COLO668 (cell line): ENCODE measurements around the gene PRR29.
"Not testable (repeated sequence)": the region's sequence is repeated elsewhere in the genome, so short reads cannot be mapped to it uniquely, and the experiment has no call there.

Experiments
- DNase-seq: peaks from one replicate; lab custom pipeline; 2025; ENCODE audit not compliant: unreplicated experiment; lab: John Stamatoyannopoulos, UW

The PRR29 gene

GRCh38 chr17:64008346-64008745, 10.2 kb downstream of the PRR29 start:
- DNase-seq = no peak

DNA sequence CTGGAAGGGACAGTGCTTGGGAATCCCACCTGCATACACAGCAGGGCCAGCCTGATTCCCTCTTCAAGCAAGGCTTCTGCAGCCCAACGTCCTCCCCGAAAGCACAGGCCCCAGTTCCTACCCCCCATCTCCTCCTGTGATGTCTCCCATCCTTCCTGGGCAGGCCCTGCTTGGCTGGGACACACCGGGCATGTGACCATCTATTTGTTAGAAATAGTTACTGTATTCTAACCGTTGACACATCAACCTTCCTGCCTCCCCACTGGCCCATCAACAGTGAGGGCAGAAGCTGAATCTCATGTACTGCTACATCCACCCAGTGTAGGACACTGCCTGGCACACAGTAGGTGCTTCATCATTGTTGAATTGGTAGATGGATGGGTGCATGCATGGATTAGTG, 10.7 kb downstream of the PRR29 start:
- DNase-seq = no peak

DNA sequence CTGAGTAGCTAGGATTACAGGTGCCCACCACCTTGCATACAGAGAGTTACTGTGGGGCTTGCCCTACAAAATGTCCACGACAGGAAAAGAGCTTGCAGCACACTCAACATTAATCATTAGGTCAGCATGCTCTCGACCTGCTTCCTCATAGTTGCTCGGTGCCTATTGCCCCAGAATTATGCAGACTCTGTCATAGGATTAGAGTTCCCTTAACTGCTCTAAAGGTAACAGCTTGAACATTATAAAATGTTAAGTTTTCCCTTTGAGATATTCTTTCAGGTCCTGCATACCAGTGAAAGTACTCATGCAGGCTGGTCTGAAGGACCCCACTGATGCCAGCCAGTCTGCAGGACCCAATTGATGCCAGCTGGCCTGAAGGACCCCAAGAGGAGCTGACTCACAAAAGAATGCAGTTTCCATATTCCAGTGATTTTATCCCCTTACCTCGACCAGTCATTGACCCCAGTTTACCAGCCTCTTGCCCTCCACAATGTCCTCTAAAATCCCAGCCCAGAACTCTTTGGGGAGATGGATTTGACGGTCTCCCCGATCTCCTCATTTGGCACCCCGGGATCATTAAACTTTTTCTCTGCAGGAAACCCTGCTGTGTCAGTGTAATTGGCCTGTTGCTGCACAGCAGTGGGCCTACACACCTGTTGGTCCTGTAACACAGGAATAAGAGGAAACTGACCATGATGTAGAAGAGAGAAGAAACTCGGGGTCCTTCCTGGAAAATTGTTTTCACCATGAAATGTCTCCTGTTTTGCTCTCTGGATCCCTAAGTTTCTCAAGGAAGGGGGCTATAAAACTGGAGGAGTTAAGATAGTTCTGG, 11.6 kb downstream of the PRR29 start:
- no peak for DNase-seq

GRCh38 chr17:64015447-64015846, 17.3 kb downstream of the PRR29 start:
- DNase-seq = no peak

- DNase-seq = no peak
Measured at GRCh38 chr17:64016231-64016784, 18.2 kb downstream of the PRR29 start.

DNA sequence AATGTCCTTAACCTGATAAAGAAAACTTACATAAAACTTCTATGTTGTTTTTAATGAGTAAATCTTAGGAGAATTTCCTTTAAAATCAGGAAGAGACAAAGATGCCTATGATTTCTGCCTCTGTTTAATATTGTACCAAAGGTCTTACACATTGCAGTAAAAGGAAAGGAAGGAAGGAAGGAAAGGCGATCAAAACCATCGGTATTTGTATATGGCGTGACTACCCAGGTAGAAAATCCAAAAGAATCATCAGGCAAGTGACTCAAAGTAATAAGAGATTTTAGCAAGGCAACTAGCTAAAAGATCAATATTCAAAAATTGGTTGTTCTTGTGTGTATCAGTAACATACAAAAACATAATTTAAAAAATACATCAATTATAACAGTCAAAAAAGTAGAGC, 18.8 kb downstream of the PRR29 start:
- DNase-seq = no peak

DNA sequence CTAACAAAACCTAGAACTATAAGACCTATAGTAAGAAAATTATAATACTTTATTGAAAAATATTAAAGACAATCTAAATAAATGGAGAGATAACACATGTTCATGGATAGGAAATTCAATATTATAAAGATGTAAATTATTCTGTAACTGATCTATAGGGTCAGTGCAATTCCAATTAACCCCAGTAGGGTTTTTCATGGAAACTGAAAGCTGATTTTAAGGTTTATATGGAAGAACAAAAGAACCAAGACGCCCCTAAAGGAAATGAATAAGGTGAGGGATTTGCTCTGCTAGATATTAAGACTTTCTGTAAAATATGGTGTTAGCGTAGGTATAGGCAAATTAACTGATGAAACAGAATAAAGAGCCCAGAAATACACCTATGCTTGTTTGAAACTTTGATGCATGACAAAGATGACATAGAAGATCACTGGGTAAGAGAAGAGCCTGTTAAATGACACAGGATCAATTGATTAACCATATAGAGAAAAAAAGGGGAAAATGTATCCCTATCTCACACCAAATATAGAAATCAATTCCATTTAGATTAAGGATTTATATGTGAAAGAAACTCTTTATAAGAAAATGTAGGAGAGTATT, 19.3 kb downstream of the PRR29 start:
- DNase-seq = no peak

DNA sequence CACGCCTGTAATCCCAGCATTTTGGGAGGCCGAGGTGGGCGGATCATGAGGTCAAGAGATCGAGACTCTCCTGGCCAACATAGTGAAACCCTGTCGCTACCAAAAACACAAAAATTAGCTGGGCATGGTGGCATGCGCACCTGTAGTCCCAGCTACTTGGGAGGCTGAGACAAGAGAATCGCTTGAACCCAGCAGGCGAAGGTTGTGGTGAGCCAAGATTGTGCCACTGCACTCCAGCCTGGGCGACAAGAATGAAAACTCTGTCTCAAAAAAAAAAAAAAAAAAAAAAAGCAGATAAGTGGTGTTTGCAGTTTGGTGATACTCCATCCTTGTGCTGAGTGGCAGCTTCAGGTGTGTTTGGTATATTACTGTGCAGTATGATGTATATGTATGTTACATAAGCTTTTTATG, 21.4 kb downstream of the PRR29 start:
- DNase-seq = not testable (repeated sequence)

DNA sequence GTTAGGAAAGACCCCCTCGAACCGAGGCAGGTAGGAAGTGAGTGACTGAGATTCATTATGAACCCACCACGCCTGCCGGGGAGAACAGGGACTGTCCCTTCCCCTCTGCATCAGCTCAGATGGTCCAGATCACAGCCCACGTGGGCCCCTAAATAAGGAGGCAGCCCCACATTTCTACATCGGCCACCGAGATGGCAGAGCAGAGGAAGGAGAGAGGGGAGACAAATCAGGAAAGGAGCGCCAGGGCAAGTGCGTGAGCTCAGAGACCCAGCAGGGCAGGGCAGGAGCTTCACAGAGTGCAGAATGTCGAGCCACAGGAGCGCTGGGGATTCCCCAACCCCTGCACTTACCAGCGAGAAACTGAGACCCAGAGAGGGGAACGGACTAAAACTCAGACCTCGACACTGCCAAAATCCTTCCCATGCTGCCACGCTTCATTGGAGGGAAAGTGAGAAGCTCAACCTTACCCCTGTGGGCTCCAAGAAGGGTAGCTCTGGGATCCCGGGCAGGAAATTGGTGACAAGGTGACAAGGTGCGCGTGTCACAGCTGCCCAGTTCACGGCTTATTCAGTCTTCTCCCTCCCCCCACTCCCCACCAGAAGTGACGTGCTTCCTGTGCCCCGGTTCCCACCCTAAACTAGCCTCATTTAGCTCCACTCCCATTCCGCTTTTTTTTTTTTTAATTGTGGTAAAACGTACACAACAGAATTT, 22.1 kb downstream of the PRR29 start, which contains the start of gene ICAM2:
TSS of gene ICAM2 (minus strand) at position 578 of the 711 bp plus-strand sequence. CDS start 13,942 bp downstream, outside the sequence.
- no peak for DNase-seq

DNA sequence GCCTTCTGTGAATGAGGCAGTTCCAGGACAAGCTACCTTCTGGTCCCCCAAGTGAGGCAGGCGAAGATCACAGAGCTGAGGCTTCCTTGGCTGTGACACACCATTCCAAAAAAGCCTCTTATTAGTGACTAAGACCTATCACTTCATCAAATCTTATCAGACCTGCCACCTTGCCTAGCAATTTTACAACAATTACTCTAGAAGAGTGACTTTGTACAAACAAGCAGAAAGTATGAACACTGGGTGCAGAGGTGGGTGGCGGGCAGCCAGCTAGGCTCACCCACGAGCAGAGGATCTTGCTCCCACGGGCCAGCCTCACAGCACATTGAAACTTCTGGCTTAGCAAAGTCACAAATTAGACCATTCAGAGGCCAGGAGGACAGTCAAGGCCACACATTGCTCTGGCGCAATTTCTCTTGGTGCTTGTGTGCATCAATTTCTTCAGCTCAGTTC, 24.5 kb downstream of the PRR29 start:
- no peak for DNase-seq

DNA sequence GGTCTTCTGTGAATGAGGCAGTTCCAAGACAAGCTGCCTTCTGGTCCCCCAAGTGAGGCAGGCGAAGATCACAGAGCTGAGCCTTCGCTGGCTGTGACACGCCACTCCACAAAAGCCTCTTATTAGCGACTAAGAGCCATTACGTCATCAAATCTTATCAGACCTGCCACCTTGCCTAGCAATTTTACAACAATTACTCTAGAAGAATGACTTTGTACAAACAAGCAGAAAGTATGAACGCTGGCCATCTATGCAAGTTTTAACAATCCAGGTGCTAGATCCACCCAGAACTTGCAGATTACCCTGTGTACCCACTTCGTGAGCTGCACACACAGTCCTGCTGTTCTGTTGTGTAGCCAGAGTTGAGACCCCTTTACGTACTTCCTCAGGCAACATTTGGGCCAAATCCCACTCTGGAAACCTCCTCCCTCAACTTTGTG, 26.1 kb downstream of the PRR29 start:
- no peak for DNase-seq

DNA sequence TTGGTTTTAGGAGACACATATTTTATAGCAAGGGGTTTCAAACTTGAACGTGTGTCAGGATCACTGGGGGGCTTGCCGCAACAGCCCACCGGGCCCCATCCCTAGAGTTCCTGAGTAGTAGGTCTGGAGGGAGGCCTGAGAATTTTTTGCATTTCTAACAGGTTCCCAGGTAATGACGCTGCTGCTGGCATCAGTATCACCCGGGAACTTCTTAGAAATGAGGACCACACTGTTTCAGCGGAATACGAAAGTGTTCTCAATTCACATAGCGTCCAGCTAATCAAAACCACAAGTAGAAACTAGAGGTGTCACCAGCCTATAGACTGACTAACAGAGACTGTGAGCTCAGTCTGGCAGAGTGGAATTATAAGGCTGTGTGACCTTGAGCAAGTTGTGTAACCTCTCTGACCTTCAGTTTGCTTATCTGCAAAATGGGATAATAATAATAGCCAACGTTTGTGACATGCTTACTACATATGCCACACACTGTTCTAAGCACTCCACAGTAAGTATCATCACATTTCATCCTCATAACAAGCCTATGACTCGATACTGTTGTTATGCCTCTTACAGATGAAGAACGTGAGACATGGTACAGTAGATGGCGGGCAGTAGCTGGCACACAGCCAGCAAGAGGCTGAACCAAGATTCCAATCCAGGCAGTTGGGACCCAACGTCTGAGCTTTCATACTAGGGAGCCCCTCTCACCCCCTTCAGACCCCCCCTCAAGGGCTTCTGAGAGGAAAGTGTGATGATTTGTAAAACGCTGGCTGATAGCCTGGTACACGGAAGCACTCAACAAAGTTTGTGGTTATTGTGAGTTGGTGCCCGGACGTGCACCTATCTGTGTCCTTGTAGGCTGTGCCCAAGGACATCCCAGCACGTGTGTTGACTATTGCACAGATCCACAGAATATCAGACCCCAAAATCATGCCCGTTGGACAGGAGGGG, 26.9 kb downstream of the PRR29 start:
- no peak for DNase-seq

- peak; percentile 53 for DNase-seq
Measured at GRCh38 chr17:64025732-64026294, 27.7 kb downstream of the PRR29 start.

DNA sequence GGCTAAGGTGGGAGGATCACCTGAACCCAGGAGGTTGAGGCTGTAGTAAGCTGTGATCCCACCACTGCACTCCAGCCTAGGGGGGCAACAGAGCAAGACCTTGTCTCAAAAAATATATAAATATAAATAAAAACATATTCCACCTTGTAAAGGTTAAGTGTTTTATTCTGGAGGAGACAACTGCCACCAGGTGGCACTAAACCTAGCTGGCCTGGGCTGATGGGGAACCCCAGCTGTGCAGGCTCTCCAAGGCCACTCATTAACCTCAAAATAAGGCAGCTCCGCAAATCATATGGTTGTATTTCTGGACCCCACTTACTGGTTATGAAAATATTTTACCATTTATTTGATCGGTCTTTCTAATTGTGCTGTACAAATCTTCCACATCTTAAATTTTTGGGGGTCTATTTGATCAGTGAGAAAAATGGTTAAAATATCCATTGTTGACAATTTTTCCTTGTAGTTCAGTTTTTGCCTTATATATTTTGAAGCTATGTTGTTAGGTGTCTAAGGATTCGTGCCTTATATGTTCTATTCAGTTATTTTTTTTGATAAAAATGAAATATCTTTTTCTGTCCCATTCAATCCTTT, 30.8 kb downstream of the PRR29 start:
- DNase-seq = peak; percentile 44

DNA sequence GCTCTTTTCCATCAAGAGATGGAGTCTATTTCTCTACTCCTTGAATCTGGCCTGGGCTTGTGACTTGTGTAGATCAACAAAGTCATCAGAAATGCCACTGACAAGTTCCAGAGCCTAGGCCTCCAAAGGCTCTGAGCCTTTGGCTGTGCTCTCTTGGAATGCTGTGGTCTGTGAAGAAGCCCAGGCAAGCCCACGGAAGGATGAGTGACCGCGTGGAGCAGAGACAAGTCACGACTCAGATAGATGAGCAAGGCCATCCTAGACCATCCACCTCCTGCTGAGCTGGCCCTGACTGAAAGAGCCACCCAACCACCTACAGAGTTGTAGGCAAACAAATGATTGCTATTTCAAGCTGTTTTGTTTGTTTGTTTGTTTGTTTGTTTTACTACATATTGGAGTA, 33.9 kb downstream of the PRR29 start:
- DNase-seq = no peak

GRCh38 chr17:64036198-64036922, 38.2 kb downstream of the PRR29 start:
- no peak for DNase-seq

DNA sequence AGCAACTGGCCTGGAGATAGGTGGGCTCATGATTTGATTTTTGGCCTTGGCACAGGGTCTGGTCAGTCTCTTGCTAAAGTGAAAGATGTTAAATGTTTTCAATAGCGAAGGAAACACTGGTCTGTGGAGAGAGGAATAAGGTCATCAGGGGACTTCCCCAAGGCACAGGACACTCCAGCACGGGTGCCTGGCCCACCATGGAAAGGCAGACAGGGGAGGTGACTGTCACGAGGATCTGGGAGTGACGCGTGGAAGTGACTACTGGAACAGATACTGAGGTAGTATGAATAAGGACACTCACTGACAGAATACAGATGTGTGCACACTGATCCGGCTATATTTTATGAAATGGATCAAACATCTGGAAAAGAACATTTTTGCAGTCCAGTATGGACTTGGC, 39.0 kb downstream of the PRR29 start:
- DNase-seq = no peak

GRCh38 chr17:64037802-64038201, 39.7 kb downstream of the PRR29 start:
- DNase-seq = no peak
